Keratinocyte (primary cell): ENCODE data around the gene DBET.
"Not testable (repeated sequence)": the region's sequence is repeated elsewhere in the genome, so short reads cannot be mapped to it uniquely, and the experiment has no call there.

Experiments used
- EZH2 ChIP-seq: IDR thresholded peaks from one replicate; pipeline ENCODE4 v1.6.1; 2012; ENCODE audit warnings: inconsistent platforms, mild to moderate bottlenecking, low read length, moderate library complexity
- TF ChIP-seq, protein P1 (sequence below), 3 experiments: IDR thresholded peaks in 1 of 3; conservative IDR thresholded peaks in 1 of 3; optimal IDR thresholded peaks in 1 of 3; 2 replicates in 2 of 3; 3 replicates in 1 of 3; pipeline versions ENCODE3 to v1.5.1; 2011; ENCODE audit warnings: low read length in 3 of 3, mild to moderate bottlenecking in 3 of 3, moderate library complexity in 2 of 3, control low read depth in 1 of 3, inconsistent platforms in 1 of 3; ENCODE audit not compliant: insufficient read depth in 2 of 3; ENCODE audit errors: extremely low read depth in 1 of 3

DNA sequence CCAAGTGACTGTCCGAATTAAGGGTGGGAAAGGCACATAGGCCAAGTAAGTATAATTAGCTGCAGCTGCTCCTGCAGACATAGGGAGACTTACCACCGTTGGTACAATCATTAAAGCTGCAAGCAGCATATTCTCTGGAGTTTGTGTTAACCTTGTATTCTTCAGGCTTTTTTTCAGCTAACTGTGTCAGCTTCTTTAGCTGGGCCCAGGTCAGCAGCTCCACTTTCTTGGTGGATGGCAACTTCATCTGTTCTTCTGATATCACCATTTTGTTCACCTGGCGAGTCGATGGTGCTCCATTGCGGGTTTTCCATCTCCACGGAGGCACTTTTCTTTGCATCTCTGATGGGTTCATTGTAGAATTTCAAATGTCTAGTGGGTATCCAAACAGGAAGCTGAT, 44.5 kb downstream of the DBET start:
- TF ChIP-seq, protein P1, sequence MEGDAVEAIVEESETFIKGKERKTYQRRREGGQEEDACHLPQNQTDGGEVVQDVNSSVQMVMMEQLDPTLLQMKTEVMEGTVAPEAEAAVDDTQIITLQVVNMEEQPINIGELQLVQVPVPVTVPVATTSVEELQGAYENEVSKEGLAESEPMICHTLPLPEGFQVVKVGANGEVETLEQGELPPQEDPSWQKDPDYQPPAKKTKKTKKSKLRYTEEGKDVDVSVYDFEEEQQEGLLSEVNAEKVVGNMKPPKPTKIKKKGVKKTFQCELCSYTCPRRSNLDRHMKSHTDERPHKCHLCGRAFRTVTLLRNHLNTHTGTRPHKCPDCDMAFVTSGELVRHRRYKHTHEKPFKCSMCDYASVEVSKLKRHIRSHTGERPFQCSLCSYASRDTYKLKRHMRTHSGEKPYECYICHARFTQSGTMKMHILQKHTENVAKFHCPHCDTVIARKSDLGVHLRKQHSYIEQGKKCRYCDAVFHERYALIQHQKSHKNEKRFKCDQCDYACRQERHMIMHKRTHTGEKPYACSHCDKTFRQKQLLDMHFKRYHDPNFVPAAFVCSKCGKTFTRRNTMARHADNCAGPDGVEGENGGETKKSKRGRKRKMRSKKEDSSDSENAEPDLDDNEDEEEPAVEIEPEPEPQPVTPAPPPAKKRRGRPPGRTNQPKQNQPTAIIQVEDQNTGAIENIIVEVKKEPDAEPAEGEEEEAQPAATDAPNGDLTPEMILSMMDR (optimal IDR thresholded peaks at IDR 0.05 in 1 of 3, IDR thresholded peaks at IDR 0.05 in 1 of 3, conservative IDR thresholded peaks at IDR 0.05 in 1 of 3; ENCODE audit: extremely low read depth in 1 of 3, insufficient read depth in 2 of 3, low read length in 3 of 3) = not testable (repeated sequence)
- TF ChIP-seq EZH2 = not testable (repeated sequence)
